CD4-positive, alpha-beta T cell treated with Interleukin-15 for 1 hour (primary cell): ENCODE measurements around the gene TRMT1.

Source experiments
- DNase-seq: peaks from one replicate; pipeline ENCODE4 v3.0.0-alpha.2; 2020

Gene TRMT1

GRCh38 chr19:13089857-13090507 is 26.6 kb downstream of the TRMT1 start:
- DNase-seq, result no peak

GRCh38 chr19:13089139-13089856 is 27.2 kb downstream of the TRMT1 start:
- no peak for DNase-seq

- no peak for DNase-seq
Observed at GRCh38 chr19:13087795-13088537, 28.6 kb downstream of the TRMT1 start.

- DNase-seq, result no peak
Observed at GRCh38 chr19:13087295-13087694, 29.2 kb downstream of the TRMT1 start.

- no peak for DNase-seq
Observed at GRCh38 chr19:13086341-13086740, 30.2 kb downstream of the TRMT1 start.

GRCh38 chr19:13085666-13086065 is 30.9 kb downstream of the TRMT1 start:
- no peak for DNase-seq

GRCh38 chr19:13083627-13084026 is 32.9 kb downstream of the TRMT1 start:
- DNase-seq, result no peak

- DNase-seq, result no peak
Observed at GRCh38 chr19:13083008-13083404, 33.5 kb downstream of the TRMT1 start.

- no peak for DNase-seq
Observed at GRCh38 chr19:13082192-13083007, 34.1 kb downstream of the TRMT1 start.

GRCh38 chr19:13079542-13079986 is 37.0 kb downstream of the TRMT1 start:
- no peak for DNase-seq

- no peak for DNase-seq
Observed at GRCh38 chr19:13078897-13079541, 37.5 kb downstream of the TRMT1 start.

- no peak for DNase-seq
Observed at GRCh38 chr19:13078381-13078780, 38.2 kb downstream of the TRMT1 start.

- no peak for DNase-seq
Observed at GRCh38 chr19:13077240-13077639, 39.3 kb downstream of the TRMT1 start.

GRCh38 chr19:13076787-13077186 is 39.8 kb downstream of the TRMT1 start:
- no peak for DNase-seq

GRCh38 chr19:13076320-13076719 is 40.2 kb downstream of the TRMT1 start:
- no peak for DNase-seq

GRCh38 chr19:13074378-13074777 is 42.2 kb downstream of the TRMT1 start:
- DNase-seq, result no peak

- DNase-seq, result no peak
Observed at GRCh38 chr19:13073263-13073662, 43.3 kb downstream of the TRMT1 start.

GRCh38 chr19:13072188-13072908 is 44.2 kb downstream of the TRMT1 start:
- DNase-seq, result no peak

GRCh38 chr19:13071444-13072187 is 44.9 kb downstream of the TRMT1 start:
- no peak for DNase-seq

GRCh38 chr19:13070425-13071140 is 46.0 kb downstream of the TRMT1 start:
- DNase-seq, result no peak
